ENCODE results near the gene CAMK1D.
A peak's percentile ranks its signal among the peaks of the same experiment; 100 is the strongest.

CAMK1D gene

DNA sequence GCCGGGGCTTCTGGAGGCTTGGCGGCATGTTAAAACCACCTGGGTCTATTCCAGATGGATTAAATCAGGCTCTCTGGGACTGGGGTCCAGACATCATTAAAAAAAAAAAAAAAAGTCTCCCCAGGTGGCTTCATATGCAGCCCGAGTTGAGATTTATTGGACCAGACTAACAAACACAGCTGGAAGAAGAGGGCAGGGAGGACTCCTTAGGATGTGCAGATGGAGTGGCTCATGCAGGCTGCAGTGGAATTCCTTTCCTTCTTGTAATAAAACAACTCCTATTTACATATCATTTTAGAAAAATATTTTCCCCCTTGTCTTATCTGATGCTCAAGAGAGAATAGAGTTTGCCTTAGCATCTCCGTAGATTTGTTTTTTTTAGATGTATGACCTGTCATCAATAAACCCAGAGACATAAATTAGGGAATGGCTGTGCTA is 238.1 kb downstream of the CAMK1D start:
- POLR2A ChIA-PET, result no interaction called here
- Histone ChIP-seq H3K27ac (ENCODE audit: extremely low read depth, low read depth, low read length) (no peak overlapping the region), H3K4me3 (ENCODE audit: low read depth, low read length) (no peak overlapping the region), H3K36me3 (ENCODE audit: control insufficient read depth in 2 of 2, insufficient read depth in 1 of 2, low read length in 2 of 2) (no peaks in the 10 kb centered on the region), H3K4me1 (ENCODE audit: control insufficient read depth, insufficient read depth, low read length) (peaks cover 17% of the 10 kb centered on the region), H3K9me3 (ENCODE audit: control insufficient read depth, insufficient read depth, low read depth, low read length) (no peaks in the 10 kb centered on the region; the same call in 1 of the 2 replicates)
- TF ChIP-seq ZNF549 (tag by site-specific recombination; IDR thresholded peaks at IDR 0.05) (no peak), ZIC2 (tag by site-specific recombination; IDR thresholded peaks at IDR 0.05) (peak; percentile 53), MEIS1 (CRISPR knock-in tag; IDR thresholded peaks at IDR 0.05; ENCODE audit: borderline replicate concordance) (no peak), ZNF48 (tag by site-specific recombination; IDR thresholded peaks at IDR 0.05) (no peak), ZSCAN30 (tag by site-specific recombination; IDR thresholded peaks at IDR 0.05) (no peak), ZNF2 (tag by site-specific recombination; IDR thresholded peaks at IDR 0.05) (no peak), BCL11B (tag by site-specific recombination; IDR thresholded peaks at IDR 0.05; ENCODE audit: low read depth) (no peak), ZBTB8A (tag by site-specific recombination; IDR thresholded peaks at IDR 0.05) (no peak), ZNF521 (tag by site-specific recombination; IDR thresholded peaks at IDR 0.05) (no peak), ZNF335 (tag by site-specific recombination; conservative IDR thresholded peaks at IDR 0.05) (0 out of 2 replicates have a peak, but pooled peaks have one; percentile 13), FEZF1 (tag by site-specific recombination; IDR thresholded peaks at IDR 0.05) (0 out of 2 replicates have a peak, but pooled peaks have one; percentile 11), BCL11A (tag by site-specific recombination; IDR thresholded peaks at IDR 0.05; ENCODE audit: low read depth) (no peak), OSR2 (tag by site-specific recombination; IDR thresholded peaks at IDR 0.05) (peak; percentile 27; the same call in 1 of the 2 replicates), KLF10 (tag by site-specific recombination; IDR thresholded peaks at IDR 0.05) (no peak)
- TF ChIP-seq, protein P1, sequence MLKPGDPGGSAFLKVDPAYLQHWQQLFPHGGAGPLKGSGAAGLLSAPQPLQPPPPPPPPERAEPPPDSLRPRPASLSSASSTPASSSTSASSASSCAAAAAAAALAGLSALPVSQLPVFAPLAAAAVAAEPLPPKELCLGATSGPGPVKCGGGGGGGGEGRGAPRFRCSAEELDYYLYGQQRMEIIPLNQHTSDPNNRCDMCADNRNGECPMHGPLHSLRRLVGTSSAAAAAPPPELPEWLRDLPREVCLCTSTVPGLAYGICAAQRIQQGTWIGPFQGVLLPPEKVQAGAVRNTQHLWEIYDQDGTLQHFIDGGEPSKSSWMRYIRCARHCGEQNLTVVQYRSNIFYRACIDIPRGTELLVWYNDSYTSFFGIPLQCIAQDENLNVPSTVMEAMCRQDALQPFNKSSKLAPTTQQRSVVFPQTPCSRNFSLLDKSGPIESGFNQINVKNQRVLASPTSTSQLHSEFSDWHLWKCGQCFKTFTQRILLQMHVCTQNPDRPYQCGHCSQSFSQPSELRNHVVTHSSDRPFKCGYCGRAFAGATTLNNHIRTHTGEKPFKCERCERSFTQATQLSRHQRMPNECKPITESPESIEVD (tag by site-specific recombination; IDR thresholded peaks at IDR 0.05), result peak; percentile 81
- TF ChIP-seq, protein P2, sequence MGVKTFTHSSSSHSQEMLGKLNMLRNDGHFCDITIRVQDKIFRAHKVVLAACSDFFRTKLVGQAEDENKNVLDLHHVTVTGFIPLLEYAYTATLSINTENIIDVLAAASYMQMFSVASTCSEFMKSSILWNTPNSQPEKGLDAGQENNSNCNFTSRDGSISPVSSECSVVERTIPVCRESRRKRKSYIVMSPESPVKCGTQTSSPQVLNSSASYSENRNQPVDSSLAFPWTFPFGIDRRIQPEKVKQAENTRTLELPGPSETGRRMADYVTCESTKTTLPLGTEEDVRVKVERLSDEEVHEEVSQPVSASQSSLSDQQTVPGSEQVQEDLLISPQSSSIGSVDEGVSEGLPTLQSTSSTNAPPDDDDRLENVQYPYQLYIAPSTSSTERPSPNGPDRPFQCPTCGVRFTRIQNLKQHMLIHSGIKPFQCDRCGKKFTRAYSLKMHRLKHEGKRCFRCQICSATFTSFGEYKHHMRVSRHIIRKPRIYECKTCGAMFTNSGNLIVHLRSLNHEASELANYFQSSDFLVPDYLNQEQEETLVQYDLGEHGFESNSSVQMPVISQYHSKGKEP (tag by site-specific recombination; IDR thresholded peaks at IDR 0.05), result no peak; the same call in 1 of the 2 replicates
- TF ChIP-seq, protein P3, sequence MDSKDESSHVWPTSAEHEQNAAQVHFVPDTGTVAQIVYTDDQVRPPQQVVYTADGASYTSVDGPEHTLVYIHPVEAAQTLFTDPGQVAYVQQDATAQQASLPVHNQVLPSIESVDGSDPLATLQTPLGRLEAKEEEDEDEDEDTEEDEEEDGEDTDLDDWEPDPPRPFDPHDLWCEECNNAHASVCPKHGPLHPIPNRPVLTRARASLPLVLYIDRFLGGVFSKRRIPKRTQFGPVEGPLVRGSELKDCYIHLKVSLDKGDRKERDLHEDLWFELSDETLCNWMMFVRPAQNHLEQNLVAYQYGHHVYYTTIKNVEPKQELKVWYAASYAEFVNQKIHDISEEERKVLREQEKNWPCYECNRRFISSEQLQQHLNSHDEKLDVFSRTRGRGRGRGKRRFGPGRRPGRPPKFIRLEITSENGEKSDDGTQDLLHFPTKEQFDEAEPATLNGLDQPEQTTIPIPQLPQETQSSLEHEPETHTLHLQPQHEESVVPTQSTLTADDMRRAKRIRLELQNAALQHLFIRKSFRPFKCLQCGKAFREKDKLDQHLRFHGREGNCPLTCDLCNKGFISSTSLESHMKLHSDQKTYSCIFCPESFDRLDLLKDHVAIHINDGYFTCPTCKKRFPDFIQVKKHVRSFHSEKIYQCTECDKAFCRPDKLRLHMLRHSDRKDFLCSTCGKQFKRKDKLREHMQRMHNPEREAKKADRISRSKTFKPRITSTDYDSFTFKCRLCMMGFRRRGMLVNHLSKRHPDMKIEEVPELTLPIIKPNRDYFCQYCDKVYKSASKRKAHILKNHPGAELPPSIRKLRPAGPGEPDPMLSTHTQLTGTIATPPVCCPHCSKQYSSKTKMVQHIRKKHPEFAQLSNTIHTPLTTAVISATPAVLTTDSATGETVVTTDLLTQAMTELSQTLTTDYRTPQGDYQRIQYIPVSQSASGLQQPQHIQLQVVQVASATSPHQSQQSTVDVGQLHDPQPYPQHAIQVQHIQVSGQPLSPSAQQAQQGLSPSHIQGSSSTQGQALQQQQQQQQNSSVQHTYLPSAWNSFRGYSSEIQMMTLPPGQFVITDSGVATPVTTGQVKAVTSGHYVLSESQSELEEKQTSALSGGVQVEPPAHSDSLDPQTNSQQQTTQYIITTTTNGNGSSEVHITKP (tag by site-specific recombination; IDR thresholded peaks at IDR 0.05), result peak; percentile 55
- TF ChIP-seq, protein P4, sequence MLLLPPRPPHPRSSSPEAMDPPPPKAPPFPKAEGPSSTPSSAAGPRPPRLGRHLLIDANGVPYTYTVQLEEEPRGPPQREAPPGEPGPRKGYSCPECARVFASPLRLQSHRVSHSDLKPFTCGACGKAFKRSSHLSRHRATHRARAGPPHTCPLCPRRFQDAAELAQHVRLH (tag by site-specific recombination; IDR thresholded peaks at IDR 0.05), result no peak
- TF ChIP-seq, protein P5, sequence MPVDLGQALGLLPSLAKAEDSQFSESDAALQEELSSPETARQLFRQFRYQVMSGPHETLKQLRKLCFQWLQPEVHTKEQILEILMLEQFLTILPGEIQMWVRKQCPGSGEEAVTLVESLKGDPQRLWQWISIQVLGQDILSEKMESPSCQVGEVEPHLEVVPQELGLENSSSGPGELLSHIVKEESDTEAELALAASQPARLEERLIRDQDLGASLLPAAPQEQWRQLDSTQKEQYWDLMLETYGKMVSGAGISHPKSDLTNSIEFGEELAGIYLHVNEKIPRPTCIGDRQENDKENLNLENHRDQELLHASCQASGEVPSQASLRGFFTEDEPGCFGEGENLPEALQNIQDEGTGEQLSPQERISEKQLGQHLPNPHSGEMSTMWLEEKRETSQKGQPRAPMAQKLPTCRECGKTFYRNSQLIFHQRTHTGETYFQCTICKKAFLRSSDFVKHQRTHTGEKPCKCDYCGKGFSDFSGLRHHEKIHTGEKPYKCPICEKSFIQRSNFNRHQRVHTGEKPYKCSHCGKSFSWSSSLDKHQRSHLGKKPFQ (tag by site-specific recombination; IDR thresholded peaks at IDR 0.05), result no peak
- TF ChIP-seq, protein P6, sequence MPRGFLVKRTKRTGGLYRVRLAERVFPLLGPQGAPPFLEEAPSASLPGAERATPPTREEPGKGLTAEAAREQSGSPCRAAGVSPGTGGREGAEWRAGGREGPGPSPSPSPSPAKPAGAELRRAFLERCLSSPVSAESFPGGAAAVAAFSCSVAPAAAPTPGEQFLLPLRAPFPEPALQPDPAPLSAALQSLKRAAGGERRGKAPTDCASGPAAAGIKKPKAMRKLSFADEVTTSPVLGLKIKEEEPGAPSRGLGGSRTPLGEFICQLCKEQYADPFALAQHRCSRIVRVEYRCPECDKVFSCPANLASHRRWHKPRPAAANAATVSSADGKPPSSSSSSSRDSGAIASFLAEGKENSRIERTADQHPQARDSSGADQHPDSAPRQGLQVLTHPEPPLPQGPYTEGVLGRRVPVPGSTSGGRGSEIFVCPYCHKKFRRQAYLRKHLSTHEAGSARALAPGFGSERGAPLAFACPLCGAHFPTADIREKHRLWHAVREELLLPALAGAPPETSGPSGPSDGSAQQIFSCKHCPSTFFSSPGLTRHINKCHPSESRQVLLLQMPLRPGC (tag by site-specific recombination; IDR thresholded peaks at IDR 0.05), result no peak
- TF ChIP-seq, protein P7, sequence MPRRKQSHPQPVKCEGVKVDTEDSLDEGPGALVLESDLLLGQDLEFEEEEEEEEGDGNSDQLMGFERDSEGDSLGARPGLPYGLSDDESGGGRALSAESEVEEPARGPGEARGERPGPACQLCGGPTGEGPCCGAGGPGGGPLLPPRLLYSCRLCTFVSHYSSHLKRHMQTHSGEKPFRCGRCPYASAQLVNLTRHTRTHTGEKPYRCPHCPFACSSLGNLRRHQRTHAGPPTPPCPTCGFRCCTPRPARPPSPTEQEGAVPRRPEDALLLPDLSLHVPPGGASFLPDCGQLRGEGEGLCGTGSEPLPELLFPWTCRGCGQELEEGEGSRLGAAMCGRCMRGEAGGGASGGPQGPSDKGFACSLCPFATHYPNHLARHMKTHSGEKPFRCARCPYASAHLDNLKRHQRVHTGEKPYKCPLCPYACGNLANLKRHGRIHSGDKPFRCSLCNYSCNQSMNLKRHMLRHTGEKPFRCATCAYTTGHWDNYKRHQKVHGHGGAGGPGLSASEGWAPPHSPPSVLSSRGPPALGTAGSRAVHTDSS (tag by site-specific recombination; IDR thresholded peaks at IDR 0.05), result no peak
- CTCF ChIA-PET, result no interaction called here

Measured in HEK293 (cell line).